ENCODE data around the gene CES5A. TPM values are rescaled to one million over a fixed set of nuclear protein-coding genes. Genes with fewer than 3 reads are reported as not detected.

CES5A gene
- total RNA-seq, 3 donors from 2014 or later (not counting 1 experiment from before 2014, with no cell fraction given): not detected

Other genes starting within 250 kb of the CES5A start
- gene SLC6A2, start 219.4 kb downstream of the CES5A start, total RNA-seq: not detected
- gene CES1, start 42.3 kb downstream of the CES5A start, total RNA-seq: 1 to 10 TPM; 1.4 to 3.4 (median 1.7) TPM

Data from natural killer cell (primary cell).